ENCODE results near the gene LPAR4. TPM values are rescaled to one million over a fixed set of nuclear protein-coding genes. Genes with fewer than 3 reads are reported as not detected.

LPAR4 gene
- total RNA-seq, 1 experiment from 2014 or later, result not detected

DNA sequence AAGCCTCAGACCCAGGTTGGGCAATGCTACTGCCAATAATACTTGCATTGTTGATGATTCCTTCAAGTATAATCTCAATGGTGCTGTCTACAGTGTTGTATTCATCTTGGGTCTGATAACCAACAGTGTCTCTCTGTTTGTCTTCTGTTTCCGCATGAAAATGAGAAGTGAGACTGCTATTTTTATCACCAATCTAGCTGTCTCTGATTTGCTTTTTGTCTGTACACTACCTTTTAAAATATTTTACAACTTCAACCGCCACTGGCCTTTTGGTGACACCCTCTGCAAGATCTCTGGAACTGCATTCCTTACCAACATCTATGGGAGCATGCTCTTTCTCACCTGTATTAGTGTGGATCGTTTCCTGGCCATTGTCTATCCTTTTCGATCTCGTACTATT is 7.4 kb downstream of the LPAR4 start:
- TF ChIP-seq, protein P1, sequence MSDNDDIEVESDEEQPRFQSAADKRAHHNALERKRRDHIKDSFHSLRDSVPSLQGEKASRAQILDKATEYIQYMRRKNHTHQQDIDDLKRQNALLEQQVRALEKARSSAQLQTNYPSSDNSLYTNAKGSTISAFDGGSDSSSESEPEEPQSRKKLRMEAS (IDR thresholded peaks at IDR 0.05), result no peak
- no peak overlapping the region for H3K9ac ChIP-seq (ENCODE audit: low read length)
- no peak overlapping the region for H3K4me2 ChIP-seq (ENCODE audit: low read length)
- H3K36me3 ChIP-seq (ENCODE audit: control insufficient read depth in 1 of 2, insufficient read depth in 2 of 2, low read length in 2 of 2), result no peaks in the 10 kb centered on the region
- no peaks in the 10 kb centered on the region for H4K20me1 ChIP-seq (ENCODE audit: insufficient read depth)
- H3K79me2 ChIP-seq (ENCODE audit: insufficient read depth, low read length), result no peaks in the 10 kb centered on the region
- ChIA-PET RAD21 (ENCODE audit: low non-redundant PET in 1 of 2, low total read pairs in 2 of 2, uncharacterized antibody in 2 of 2, unreplicated experiment in 2 of 2) (no interaction called here), POLR2A (no interaction called here), CTCF (no interaction called here)
- no peak for DNase-seq (ENCODE audit: low read depth, low spot score)
- no peaks in the 10 kb centered on the region for H3K27me3 ChIP-seq (ENCODE audit: insufficient read depth, low read length)
- intact Hi-C loops (cut with micrococcal nuclease), result no loop called here
- H3K27ac ChIP-seq (ENCODE audit: low read depth, low read length), result no peak overlapping the region
- no peak overlapping the region for H3K4me3 ChIP-seq (replicated peaks in 1 of 2; ENCODE audit: low read depth in 1 of 2, low read length in 2 of 2)
- H3K9me3 ChIP-seq (ENCODE audit: control insufficient read depth in 1 of 2, insufficient read depth in 1 of 2, low read depth in 1 of 2, low read length in 2 of 2), result no peaks in the 10 kb centered on the region; a peak in 1 of 4 replicates
- no TSS peak for BruUV-seq (replicated peaks)
- no peak overlapping the region for H2AFZ ChIP-seq (ENCODE audit: low read depth, low read length, poor library complexity, severe bottlenecking)
- no peak for ATAC-seq
- no peaks in the 10 kb centered on the region for H3K9me2 ChIP-seq (ENCODE audit: insufficient read depth)
- no peaks in the 10 kb centered on the region for H3K4me1 ChIP-seq (ENCODE audit: control insufficient read depth in 1 of 2, insufficient read depth in 2 of 2, low read length in 2 of 2)

DNA sequence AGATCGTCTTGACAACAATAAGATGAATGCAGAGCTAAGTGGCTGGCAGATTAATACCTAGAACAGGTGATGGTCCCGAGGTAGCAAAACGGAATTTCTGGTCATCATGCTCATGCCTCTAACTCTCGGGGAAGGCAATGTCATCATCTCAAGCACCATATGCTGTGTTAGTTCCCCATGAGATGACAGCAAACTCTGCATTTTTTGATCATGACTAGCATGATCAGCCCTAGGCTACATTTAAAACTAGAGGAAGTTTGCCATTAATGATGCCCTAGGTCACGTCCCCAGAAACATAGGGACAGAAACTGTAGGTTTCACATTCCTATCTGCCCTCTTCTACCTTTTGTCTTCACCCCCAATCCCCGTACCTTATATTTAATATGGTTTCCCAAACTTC is 11.6 kb downstream of the LPAR4 start:
- intact Hi-C loops (cut with micrococcal nuclease), result no loop called here
- Histone ChIP-seq H3K36me3 (ENCODE audit: control insufficient read depth in 1 of 2, insufficient read depth in 2 of 2, low read length in 2 of 2) (no peaks in the 10 kb centered on the region), H3K4me2 (ENCODE audit: low read length) (no peak overlapping the region), H3K27ac (ENCODE audit: low read depth, low read length) (no peak overlapping the region), H3K9me3 (ENCODE audit: control insufficient read depth in 1 of 2, insufficient read depth in 1 of 2, low read depth in 1 of 2, low read length in 2 of 2) (no peaks in the 10 kb centered on the region; a peak in 1 of 4 replicates), H2AFZ (ENCODE audit: low read depth, low read length, poor library complexity, severe bottlenecking) (no peak overlapping the region), H3K4me1 (ENCODE audit: control insufficient read depth in 1 of 2, insufficient read depth in 2 of 2, low read length in 2 of 2) (no peaks in the 10 kb centered on the region), H3K9me2 (ENCODE audit: insufficient read depth) (no peaks in the 10 kb centered on the region), H3K4me3 (replicated peaks in 1 of 2; ENCODE audit: low read depth in 1 of 2, low read length in 2 of 2) (no peak overlapping the region), H3K79me2 (ENCODE audit: insufficient read depth, low read length) (no peaks in the 10 kb centered on the region), H3K9ac (ENCODE audit: low read length) (no peak overlapping the region), H4K20me1 (ENCODE audit: insufficient read depth) (no peaks in the 10 kb centered on the region), H3K27me3 (ENCODE audit: insufficient read depth, low read length) (no peaks in the 10 kb centered on the region)
- DNase-seq (ENCODE audit: low read depth, low spot score) (no peak), ATAC-seq (no peak)
- CTCF ChIA-PET, result no interaction called here
- POLR2A ChIA-PET, result no interaction called here
- TF ChIP-seq, protein P2, sequence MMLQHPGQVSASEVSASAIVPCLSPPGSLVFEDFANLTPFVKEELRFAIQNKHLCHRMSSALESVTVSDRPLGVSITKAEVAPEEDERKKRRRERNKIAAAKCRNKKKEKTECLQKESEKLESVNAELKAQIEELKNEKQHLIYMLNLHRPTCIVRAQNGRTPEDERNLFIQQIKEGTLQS (IDR thresholded peaks at IDR 0.05), result no peak
- no peak for TF ChIP-seq ZNF274 (IDR thresholded peaks at IDR 0.05; ENCODE audit: low read depth, low read length)
- TF ChIP-seq, protein P1 (IDR thresholded peaks at IDR 0.05), result no peak
- no peak for TF ChIP-seq RAD21 (IDR thresholded peaks at IDR 0.05; ENCODE audit: low read depth)
- no peak for TF ChIP-seq SP1 (IDR thresholded peaks at IDR 0.05; ENCODE audit: low read depth)
- TF ChIP-seq CBX3 (IDR thresholded peaks at IDR 0.05; ENCODE audit: low read depth), result no peak
- no peak for TF ChIP-seq EZH2phosphoT487 (IDR thresholded peaks at IDR 0.05; ENCODE audit: borderline replicate concordance)
- no peak for TF ChIP-seq POLR2A (IDR thresholded peaks at IDR 0.05; ENCODE audit: borderline replicate concordance, extremely low read depth, insufficient read depth, insufficient read length)
- no peak for TF ChIP-seq SIN3A (IDR thresholded peaks at IDR 0.05; ENCODE audit: low read depth)
- no peak for TF ChIP-seq EZH2 (IDR thresholded peaks at IDR 0.05)
- TF ChIP-seq SRF (IDR thresholded peaks at IDR 0.05; ENCODE audit: low read depth), result no peak
- TF ChIP-seq FOSL1 (IDR thresholded peaks at IDR 0.05; ENCODE audit: low read depth), result no peak
- no peak for TF ChIP-seq ZFX (IDR thresholded peaks at IDR 0.05)
- TF ChIP-seq, protein P3, sequence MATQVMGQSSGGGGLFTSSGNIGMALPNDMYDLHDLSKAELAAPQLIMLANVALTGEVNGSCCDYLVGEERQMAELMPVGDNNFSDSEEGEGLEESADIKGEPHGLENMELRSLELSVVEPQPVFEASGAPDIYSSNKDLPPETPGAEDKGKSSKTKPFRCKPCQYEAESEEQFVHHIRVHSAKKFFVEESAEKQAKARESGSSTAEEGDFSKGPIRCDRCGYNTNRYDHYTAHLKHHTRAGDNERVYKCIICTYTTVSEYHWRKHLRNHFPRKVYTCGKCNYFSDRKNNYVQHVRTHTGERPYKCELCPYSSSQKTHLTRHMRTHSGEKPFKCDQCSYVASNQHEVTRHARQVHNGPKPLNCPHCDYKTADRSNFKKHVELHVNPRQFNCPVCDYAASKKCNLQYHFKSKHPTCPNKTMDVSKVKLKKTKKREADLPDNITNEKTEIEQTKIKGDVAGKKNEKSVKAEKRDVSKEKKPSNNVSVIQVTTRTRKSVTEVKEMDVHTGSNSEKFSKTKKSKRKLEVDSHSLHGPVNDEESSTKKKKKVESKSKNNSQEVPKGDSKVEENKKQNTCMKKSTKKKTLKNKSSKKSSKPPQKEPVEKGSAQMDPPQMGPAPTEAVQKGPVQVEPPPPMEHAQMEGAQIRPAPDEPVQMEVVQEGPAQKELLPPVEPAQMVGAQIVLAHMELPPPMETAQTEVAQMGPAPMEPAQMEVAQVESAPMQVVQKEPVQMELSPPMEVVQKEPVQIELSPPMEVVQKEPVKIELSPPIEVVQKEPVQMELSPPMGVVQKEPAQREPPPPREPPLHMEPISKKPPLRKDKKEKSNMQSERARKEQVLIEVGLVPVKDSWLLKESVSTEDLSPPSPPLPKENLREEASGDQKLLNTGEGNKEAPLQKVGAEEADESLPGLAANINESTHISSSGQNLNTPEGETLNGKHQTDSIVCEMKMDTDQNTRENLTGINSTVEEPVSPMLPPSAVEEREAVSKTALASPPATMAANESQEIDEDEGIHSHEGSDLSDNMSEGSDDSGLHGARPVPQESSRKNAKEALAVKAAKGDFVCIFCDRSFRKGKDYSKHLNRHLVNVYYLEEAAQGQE (IDR thresholded peaks at IDR 0.05; ENCODE audit: low read depth), result no peak
- TF ChIP-seq, protein P4, sequence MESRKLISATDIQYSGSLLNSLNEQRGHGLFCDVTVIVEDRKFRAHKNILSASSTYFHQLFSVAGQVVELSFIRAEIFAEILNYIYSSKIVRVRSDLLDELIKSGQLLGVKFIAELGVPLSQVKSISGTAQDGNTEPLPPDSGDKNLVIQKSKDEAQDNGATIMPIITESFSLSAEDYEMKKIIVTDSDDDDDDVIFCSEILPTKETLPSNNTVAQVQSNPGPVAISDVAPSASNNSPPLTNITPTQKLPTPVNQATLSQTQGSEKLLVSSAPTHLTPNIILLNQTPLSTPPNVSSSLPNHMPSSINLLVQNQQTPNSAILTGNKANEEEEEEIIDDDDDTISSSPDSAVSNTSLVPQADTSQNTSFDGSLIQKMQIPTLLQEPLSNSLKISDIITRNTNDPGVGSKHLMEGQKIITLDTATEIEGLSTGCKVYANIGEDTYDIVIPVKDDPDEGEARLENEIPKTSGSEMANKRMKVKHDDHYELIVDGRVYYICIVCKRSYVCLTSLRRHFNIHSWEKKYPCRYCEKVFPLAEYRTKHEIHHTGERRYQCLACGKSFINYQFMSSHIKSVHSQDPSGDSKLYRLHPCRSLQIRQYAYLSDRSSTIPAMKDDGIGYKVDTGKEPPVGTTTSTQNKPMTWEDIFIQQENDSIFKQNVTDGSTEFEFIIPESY (IDR thresholded peaks at IDR 0.05; ENCODE audit: extremely low read depth, insufficient replicate concordance, low read length), result no peak
- TF ChIP-seq EGR1 (IDR thresholded peaks at IDR 0.05; ENCODE audit: low read depth), result no peak
- BruUV-seq (replicated peaks), result no TSS peak
- RAD21 ChIA-PET (ENCODE audit: low non-redundant PET in 1 of 2, low total read pairs in 2 of 2, uncharacterized antibody in 2 of 2, unreplicated experiment in 2 of 2), result no interaction called here
